Measurements from ENCODE around the gene SOS2. TPM values are rescaled to one million over a fixed set of nuclear protein-coding genes. Genes with fewer than 3 reads are reported as not detected.

Gene SOS2
- polyA plus RNA-seq, 1 donor, result 39.5 TPM

GRCh38 chr14:50113381-50114035 lies 117.9 kb downstream of the SOS2 start:
- DNase-seq, result no peak

GRCh38 chr14:50110323-50111037 lies 120.9 kb downstream of the SOS2 start:
- no peak for DNase-seq

- DNase-seq, result no peak
Observed at GRCh38 chr14:50109342-50109741, 122.0 kb downstream of the SOS2 start.

- no peak for DNase-seq
Observed at GRCh38 chr14:50107850-50108249, 123.5 kb downstream of the SOS2 start.

- no peak for DNase-seq
Observed at GRCh38 chr14:50106178-50106577, 125.2 kb downstream of the SOS2 start.

- DNase-seq, result no peak
Observed at GRCh38 chr14:50103558-50103957, 127.8 kb downstream of the SOS2 start.

GRCh38 chr14:50101417-50101816 lies 130.0 kb downstream of the SOS2 start:
- DNase-seq, result no peak

- no peak for DNase-seq
Observed at GRCh38 chr14:50100805-50101204, 130.6 kb downstream of the SOS2 start.

GRCh38 chr14:50099335-50099734 lies 132.0 kb downstream of the SOS2 start:
- no peak for DNase-seq

GRCh38 chr14:50095895-50096294 lies 135.5 kb downstream of the SOS2 start:
- DNase-seq, result no peak

GRCh38 chr14:50094056-50094755 lies 137.2 kb downstream of the SOS2 start:
- DNase-seq, result no peak

- DNase-seq, result no peak
Observed at GRCh38 chr14:50093496-50093895, 137.9 kb downstream of the SOS2 start.

GRCh38 chr14:50092006-50092555 lies 139.3 kb downstream of the SOS2 start:
- no peak for DNase-seq

GRCh38 chr14:50091240-50091913 lies 140.0 kb downstream of the SOS2 start:
- no peak for DNase-seq

- DNase-seq, result no peak
Observed at GRCh38 chr14:50089208-50089607, 142.2 kb downstream of the SOS2 start.

GRCh38 chr14:50088731-50089130 lies 142.6 kb downstream of the SOS2 start:
- no peak for DNase-seq

- DNase-seq, result no peak
Observed at GRCh38 chr14:50088117-50088515, 143.3 kb downstream of the SOS2 start.

- no peak for DNase-seq
Observed at GRCh38 chr14:50087341-50088116, 143.8 kb downstream of the SOS2 start.

- DNase-seq, result no peak
Observed at GRCh38 chr14:50086321-50086711, 145.1 kb downstream of the SOS2 start.

- no peak for DNase-seq
Observed at GRCh38 chr14:50085570-50086320, 145.6 kb downstream of the SOS2 start.

GRCh38 chr14:50084666-50085065 lies 146.7 kb downstream of the SOS2 start:
- no peak for DNase-seq
